GM12801 (cell line): Measurements from ENCODE around the gene DSCAM.

Experiments
- CTCF ChIP-seq: IDR thresholded peaks from one replicate; pipeline ENCODE4 v1.5.1; 2011; ENCODE audit warnings: control low read depth; ENCODE audit not compliant: insufficient read length; ENCODE audit errors: extremely low read depth

Gene DSCAM

GRCh38 chr21:40685141-40685540, 161.8 kb downstream of the DSCAM start:
- no peak for TF ChIP-seq CTCF

- TF ChIP-seq CTCF = no peak
Observed at GRCh38 chr21:40684726-40685125, 162.2 kb downstream of the DSCAM start.

GRCh38 chr21:40683349-40683748, 163.6 kb downstream of the DSCAM start:
- TF ChIP-seq CTCF = no peak

GRCh38 chr21:40681164-40681859, 165.6 kb downstream of the DSCAM start:
- no peak for TF ChIP-seq CTCF

- no peak for TF ChIP-seq CTCF
Observed at GRCh38 chr21:40680311-40680710, 166.6 kb downstream of the DSCAM start.

- TF ChIP-seq CTCF = no peak
Observed at GRCh38 chr21:40678681-40679284, 168.2 kb downstream of the DSCAM start.

- TF ChIP-seq CTCF = no peak
Observed at GRCh38 chr21:40675017-40675416, 171.9 kb downstream of the DSCAM start.

GRCh38 chr21:40672602-40673001, 174.4 kb downstream of the DSCAM start:
- no peak for TF ChIP-seq CTCF
